ENCODE results near the gene TMEM167A. TPM values are rescaled to one million over a fixed set of nuclear protein-coding genes. Genes with fewer than 3 reads are reported as not detected.

TMEM167A gene
- total RNA-seq, 1 donor from 2014 or later, result 70.9 TPM

DNA sequence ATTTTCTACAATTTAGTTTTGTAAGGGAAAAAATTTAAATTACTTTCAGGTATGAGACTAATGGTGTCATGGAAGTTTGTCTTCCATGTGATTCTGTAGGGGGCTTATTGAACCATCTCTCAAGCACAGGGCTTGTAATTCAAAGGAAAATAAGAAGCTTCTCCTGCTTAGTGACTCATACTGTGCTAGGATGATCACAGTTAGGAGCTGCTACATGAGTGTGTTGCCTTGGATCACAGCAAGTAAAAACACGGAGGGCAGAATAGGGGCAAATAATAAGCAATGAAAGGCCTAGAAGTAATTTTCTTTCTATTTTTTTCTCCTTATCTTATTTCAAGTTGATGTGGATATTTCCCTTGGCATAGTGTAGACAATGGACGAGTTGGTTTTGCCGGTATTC is 28.9 kb downstream of the TMEM167A start:
- H3K36me3 Mint-ChIP-seq (ENCODE audit: low read depth), result peaks cover 19% of the 10 kb centered on the region
- H3K4me3 Mint-ChIP-seq (ENCODE audit: low read depth), result no peak overlapping the region
- H3K4me1 Mint-ChIP-seq (ENCODE audit: low read depth), result peaks cover 3% of the 10 kb centered on the region
- DNase-seq (ENCODE audit: low spot score), result no peak
- H3K27me3 Mint-ChIP-seq (ENCODE audit: low read depth), result no peaks in the 10 kb centered on the region
- H3K27ac Mint-ChIP-seq, result no peak overlapping the region
- intact Hi-C loops (cut with micrococcal nuclease), result no loop called here
- H3K9me3 Mint-ChIP-seq, result no peaks in the 10 kb centered on the region

- Mint-ChIP-seq H3K9me3 (no peaks in the 10 kb centered on the region), H3K4me3 (ENCODE audit: low read depth) (no peak overlapping the region), H3K4me1 (ENCODE audit: low read depth) (no peaks in the 10 kb centered on the region), H3K27me3 (ENCODE audit: low read depth) (no peaks in the 10 kb centered on the region), H3K36me3 (ENCODE audit: low read depth) (peaks cover 3% of the 10 kb centered on the region), H3K27ac (no peak overlapping the region)
- intact Hi-C loops (cut with micrococcal nuclease), result no loop called here
- no peak for DNase-seq (ENCODE audit: low spot score)
Observed at GRCh38 chr5:83044926-83045325, 32.3 kb downstream of the TMEM167A start.

DNA sequence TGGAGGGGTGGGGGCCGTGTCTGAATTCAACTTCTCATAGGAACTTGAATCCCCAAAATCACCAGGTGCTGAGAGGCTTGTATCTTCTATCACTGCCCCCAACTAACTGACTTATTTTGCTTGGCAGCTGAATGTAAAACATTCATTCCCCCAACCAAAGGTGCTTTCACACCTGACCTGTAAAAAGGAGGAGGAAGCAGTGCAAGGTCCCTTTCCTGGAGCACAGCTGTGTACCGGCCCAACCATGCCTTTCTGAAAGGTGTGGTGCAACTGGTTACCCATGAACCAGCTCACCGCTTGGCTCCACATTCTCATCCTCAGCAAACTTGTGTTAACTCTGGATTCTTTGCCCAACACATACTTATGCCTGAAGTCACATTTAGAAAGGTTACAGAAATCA is 34.7 kb downstream of the TMEM167A start:
- H3K36me3 Mint-ChIP-seq (ENCODE audit: low read depth), result no peaks in the 10 kb centered on the region
- H3K4me3 Mint-ChIP-seq (ENCODE audit: low read depth), result no peak overlapping the region
- H3K9me3 Mint-ChIP-seq, result no peaks in the 10 kb centered on the region
- H3K27ac Mint-ChIP-seq, result no peak overlapping the region
- intact Hi-C loops (cut with micrococcal nuclease), result no loop called here
- DNase-seq (ENCODE audit: low spot score), result no peak
- H3K4me1 Mint-ChIP-seq (ENCODE audit: low read depth), result no peaks in the 10 kb centered on the region
- no peaks in the 10 kb centered on the region for H3K27me3 Mint-ChIP-seq (ENCODE audit: low read depth)

- Mint-ChIP-seq H3K36me3 (ENCODE audit: low read depth) (no peaks in the 10 kb centered on the region), H3K4me1 (ENCODE audit: low read depth) (peaks cover 3% of the 10 kb centered on the region), H3K9me3 (no peaks in the 10 kb centered on the region), H3K27me3 (ENCODE audit: low read depth) (no peaks in the 10 kb centered on the region), H3K4me3 (ENCODE audit: low read depth) (no peak overlapping the region), H3K27ac (no peak overlapping the region)
- intact Hi-C loops (cut with micrococcal nuclease), result no loop called here
- DNase-seq (ENCODE audit: low spot score), result no peak
Observed at GRCh38 chr5:83038924-83039323, 38.3 kb downstream of the TMEM167A start.

DNA sequence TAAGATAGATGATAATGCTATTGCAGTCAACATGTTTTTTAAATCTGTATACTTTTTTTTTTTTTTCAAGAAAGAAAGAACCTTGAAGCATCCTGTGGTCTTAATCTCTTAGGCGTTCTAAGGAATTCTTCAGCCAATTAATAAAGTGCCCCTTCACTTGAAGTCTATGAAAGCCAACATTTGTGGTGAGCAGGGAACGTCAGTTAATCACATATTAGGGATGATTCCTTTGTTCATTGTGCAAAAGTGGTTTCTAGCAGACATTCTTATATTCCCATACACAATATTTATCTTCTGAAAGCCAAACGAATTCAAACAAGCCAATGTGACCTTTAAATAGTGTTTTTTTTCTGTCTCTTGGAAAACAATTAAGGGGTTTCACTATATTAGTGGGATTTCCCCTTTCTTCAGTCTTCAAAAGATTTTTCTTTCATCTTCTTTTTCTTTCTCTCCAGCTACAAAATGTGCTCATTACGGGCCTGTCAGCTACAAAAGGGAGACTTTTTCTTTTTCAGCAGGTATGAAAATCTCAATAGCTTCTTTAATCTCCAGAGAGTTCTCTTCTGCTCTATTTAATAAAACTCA is 40.1 kb downstream of the TMEM167A start:
- intact Hi-C loops (cut with micrococcal nuclease), result no loop called here
- Mint-ChIP-seq H3K9me3 (no peaks in the 10 kb centered on the region), H3K27me3 (ENCODE audit: low read depth) (no peaks in the 10 kb centered on the region), H3K4me1 (ENCODE audit: low read depth) (peaks cover 7% of the 10 kb centered on the region), H3K4me3 (ENCODE audit: low read depth) (no peak overlapping the region), H3K27ac (no peak overlapping the region), H3K36me3 (ENCODE audit: low read depth) (no peaks in the 10 kb centered on the region)
- DNase-seq (ENCODE audit: low spot score), result no peak

DNA sequence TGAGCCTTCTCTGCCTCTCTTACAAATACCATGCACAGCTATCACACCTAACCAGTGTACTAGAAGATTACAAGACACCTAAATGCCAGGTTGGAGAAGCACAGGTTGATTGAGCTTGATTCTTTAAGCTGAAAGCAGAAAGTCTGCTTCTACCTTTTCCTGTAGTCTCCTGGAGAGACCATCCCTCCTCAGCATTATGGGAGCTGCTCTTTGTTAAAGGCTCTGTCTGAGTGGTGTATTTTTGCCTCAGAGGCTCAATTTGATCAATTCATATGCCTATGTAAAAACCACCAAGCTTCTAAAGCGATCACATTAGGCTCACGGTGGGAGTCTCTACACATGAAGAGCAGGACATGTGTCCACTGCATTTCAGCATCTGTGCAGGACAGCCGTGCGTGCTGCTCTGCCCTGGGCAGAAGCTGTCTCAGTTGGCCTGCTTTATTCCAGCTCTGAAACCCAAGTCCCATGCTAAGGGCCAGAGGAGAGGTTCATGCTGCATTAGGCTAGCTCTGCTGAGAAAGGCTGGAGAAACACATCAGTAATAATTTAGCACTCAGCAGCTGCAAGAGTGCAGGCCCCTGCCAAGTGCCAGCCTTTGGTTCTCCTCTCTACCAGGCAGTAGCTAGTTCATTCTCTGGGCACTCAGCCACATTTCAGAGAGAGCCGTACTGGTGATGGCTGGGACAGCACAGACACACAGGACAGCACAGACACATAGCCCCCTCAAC is 41.7 kb downstream of the TMEM167A start:
- H3K27ac Mint-ChIP-seq, result no peak overlapping the region
- no peak for DNase-seq (ENCODE audit: low spot score)
- no peaks in the 10 kb centered on the region for H3K27me3 Mint-ChIP-seq (ENCODE audit: low read depth)
- no peaks in the 10 kb centered on the region for H3K36me3 Mint-ChIP-seq (ENCODE audit: low read depth)
- H3K4me1 Mint-ChIP-seq (ENCODE audit: low read depth), result peaks cover 9% of the 10 kb centered on the region
- intact Hi-C loops (cut with micrococcal nuclease), result no loop called here
- H3K4me3 Mint-ChIP-seq (ENCODE audit: low read depth), result no peak overlapping the region
- no peaks in the 10 kb centered on the region for H3K9me3 Mint-ChIP-seq

GRCh38 chr5:83034528-83035207 is 42.5 kb downstream of the TMEM167A start:
- Mint-ChIP-seq H3K36me3 (ENCODE audit: low read depth) (no peaks in the 10 kb centered on the region), H3K4me1 (ENCODE audit: low read depth) (peaks cover 9% of the 10 kb centered on the region), H3K4me3 (ENCODE audit: low read depth) (no peak overlapping the region), H3K27me3 (ENCODE audit: low read depth) (no peaks in the 10 kb centered on the region), H3K9me3 (no peaks in the 10 kb centered on the region), H3K27ac (no peak overlapping the region)
- intact Hi-C loops (cut with micrococcal nuclease), result no loop called here
- no peak for DNase-seq (ENCODE audit: low spot score)

GRCh38 chr5:83034036-83034435 is 43.2 kb downstream of the TMEM167A start:
- Mint-ChIP-seq H3K36me3 (ENCODE audit: low read depth) (no peaks in the 10 kb centered on the region), H3K27me3 (ENCODE audit: low read depth) (no peaks in the 10 kb centered on the region), H3K4me3 (ENCODE audit: low read depth) (no peak overlapping the region), H3K4me1 (ENCODE audit: low read depth) (peaks cover 9% of the 10 kb centered on the region), H3K9me3 (no peaks in the 10 kb centered on the region), H3K27ac (no peak overlapping the region)
- intact Hi-C loops (cut with micrococcal nuclease), result no loop called here
- no peak for DNase-seq (ENCODE audit: low spot score)

- Mint-ChIP-seq H3K9me3 (no peaks in the 10 kb centered on the region), H3K27ac (no peak overlapping the region), H3K4me1 (ENCODE audit: low read depth) (peaks cover 5% of the 10 kb centered on the region), H3K36me3 (ENCODE audit: low read depth) (no peaks in the 10 kb centered on the region), H3K4me3 (ENCODE audit: low read depth) (no peak overlapping the region), H3K27me3 (ENCODE audit: low read depth) (no peaks in the 10 kb centered on the region)
- no peak for DNase-seq (ENCODE audit: low spot score)
- intact Hi-C loops (cut with micrococcal nuclease), result no loop called here
Observed at GRCh38 chr5:83031381-83031780, 45.8 kb downstream of the TMEM167A start.

DNA sequence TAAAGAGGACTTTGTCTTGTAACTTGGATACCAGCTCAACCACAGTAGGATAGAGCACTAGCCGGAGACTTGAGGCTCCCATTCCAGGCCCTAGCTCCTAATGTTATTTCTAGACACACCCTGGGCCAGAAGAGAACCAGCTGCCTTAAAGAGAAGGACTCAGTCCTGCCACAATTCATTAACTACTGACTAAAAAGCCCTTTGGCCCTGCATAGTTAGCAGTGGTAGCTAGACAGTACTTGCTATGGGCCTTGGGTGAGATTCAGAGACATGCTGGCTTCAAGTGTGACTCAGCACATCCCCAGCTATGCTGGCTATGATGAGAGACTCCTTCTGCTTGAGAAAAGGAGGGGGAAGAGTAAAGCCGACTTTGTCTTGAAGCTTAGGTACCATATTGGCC is 47.3 kb downstream of the TMEM167A start:
- Mint-ChIP-seq H3K27me3 (ENCODE audit: low read depth) (no peaks in the 10 kb centered on the region), H3K9me3 (no peaks in the 10 kb centered on the region), H3K36me3 (ENCODE audit: low read depth) (no peaks in the 10 kb centered on the region), H3K4me3 (ENCODE audit: low read depth) (no peak overlapping the region), H3K4me1 (ENCODE audit: low read depth) (peaks cover 5% of the 10 kb centered on the region), H3K27ac (no peak overlapping the region)
- DNase-seq (ENCODE audit: low spot score), result no peak
- intact Hi-C loops (cut with micrococcal nuclease), result no loop called here

GRCh38 chr5:83026930-83027687 is 50.1 kb downstream of the TMEM167A start:
- no peak overlapping the region for H3K4me3 Mint-ChIP-seq (ENCODE audit: low read depth)
- no peaks in the 10 kb centered on the region for H3K9me3 Mint-ChIP-seq
- H3K36me3 Mint-ChIP-seq (ENCODE audit: low read depth), result no peaks in the 10 kb centered on the region
- no peak overlapping the region for H3K27ac Mint-ChIP-seq
- intact Hi-C loops (cut with micrococcal nuclease), result no loop called here
- no peak for DNase-seq (ENCODE audit: low spot score)
- no peaks in the 10 kb centered on the region for H3K27me3 Mint-ChIP-seq (ENCODE audit: low read depth)
- peaks cover 2% of the 10 kb centered on the region for H3K4me1 Mint-ChIP-seq (ENCODE audit: low read depth)

DNA sequence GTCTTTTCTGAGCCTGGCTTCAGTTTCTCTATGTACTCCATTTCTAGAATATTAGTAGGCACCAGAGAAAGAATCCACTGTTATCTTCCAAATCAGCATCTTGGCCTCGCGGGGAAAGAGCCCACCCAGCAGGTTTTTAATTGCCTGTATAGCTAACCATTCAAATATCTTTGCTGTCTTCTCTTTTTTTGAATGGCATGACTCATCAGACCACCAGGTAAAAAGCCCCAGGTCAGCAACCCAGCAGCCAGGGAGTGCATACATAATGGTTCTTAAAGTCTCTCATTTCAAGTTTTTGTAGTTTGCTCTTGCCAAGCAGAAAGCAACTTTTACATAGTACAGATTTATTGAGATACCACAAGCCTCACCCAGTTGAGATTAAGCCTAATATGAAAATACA is 50.7 kb downstream of the TMEM167A start:
- Mint-ChIP-seq H3K36me3 (ENCODE audit: low read depth) (no peaks in the 10 kb centered on the region), H3K9me3 (no peaks in the 10 kb centered on the region), H3K27me3 (ENCODE audit: low read depth) (no peaks in the 10 kb centered on the region), H3K27ac (no peak overlapping the region), H3K4me1 (ENCODE audit: low read depth) (no peaks in the 10 kb centered on the region), H3K4me3 (ENCODE audit: low read depth) (no peak overlapping the region)
- DNase-seq (ENCODE audit: low spot score), result no peak
- intact Hi-C loops (cut with micrococcal nuclease), result no loop called here

All from activated T-helper 2 cell treated with anti-CD3 and anti-CD28 coated beads, Interferon-gamma antibody, Interleukin-2, Interleukin-4, amounts not matched to agents 10 μg/mL and 5 μg/mL and 100 μg/mL, durations not matched to agents 14 hours and 24 hours and 36 hours (primary cell).